Measurements from ENCODE around the gene FOXB2. TPM values are rescaled to one million over a fixed set of nuclear protein-coding genes. Genes with fewer than 3 reads are reported as not detected.

The FOXB2 gene
- total RNA-seq, 1 donor from 2014 or later = not detected

DNA sequence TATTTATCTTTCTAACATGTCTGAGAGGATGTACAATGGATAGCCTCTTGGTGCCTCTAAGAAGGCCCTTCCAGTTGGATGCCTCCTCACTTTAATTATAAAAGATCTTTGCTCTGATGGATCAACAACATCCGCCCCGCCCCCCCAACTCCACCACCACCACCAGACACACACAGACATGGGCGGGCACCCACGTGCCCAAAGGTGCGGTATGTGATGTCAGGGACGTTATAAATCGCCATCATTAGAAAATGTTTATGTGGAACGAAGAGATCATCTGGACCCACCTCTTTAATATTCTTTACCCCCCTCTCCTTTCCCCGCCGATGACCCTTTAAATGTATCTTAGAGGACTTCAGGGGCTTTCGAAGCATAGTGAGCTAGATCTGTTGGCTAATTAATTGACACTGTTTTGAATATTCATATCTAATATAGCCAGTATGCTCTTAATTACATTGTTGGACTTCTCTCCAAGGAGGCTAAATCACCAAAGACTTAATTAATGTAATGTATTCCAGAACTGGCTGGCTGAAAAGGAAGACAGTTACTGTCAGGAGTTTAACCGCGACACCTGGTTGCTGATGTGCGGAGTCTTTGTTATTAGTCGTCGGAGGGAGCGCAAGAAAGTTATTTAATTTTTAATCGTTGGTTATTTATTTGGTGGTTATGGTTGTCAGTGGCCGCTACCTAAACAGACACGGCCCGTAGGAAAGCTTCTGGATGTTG lies 6.1 kb upstream of the FOXB2 start:
- no peaks in the 10 kb centered on the region for H3K36me3 ChIP-seq
- H3K27ac ChIP-seq = no peak overlapping the region
- H3K4me3 ChIP-seq = no peak overlapping the region
- H3K9me3 ChIP-seq = no peaks in the 10 kb centered on the region
- no peak for ATAC-seq
- H3K4me1 ChIP-seq = peaks cover 22% of the 10 kb centered on the region
- peaks cover 97% of the 10 kb centered on the region for H3K27me3 ChIP-seq (ENCODE audit: low read depth)
- no peak for DNase-seq
- intact Hi-C loops (cut with DNase I) = no loop called here
- TF ChIP-seq CTCF (IDR thresholded peaks at IDR 0.05) = no peak

- no peak for ATAC-seq
- no peak for DNase-seq
- Histone ChIP-seq H3K4me1 (peaks cover 27% of the 10 kb centered on the region), H3K36me3 (no peaks in the 10 kb centered on the region), H3K9me3 (no peaks in the 10 kb centered on the region), H3K27ac (no peak overlapping the region), H3K4me3 (no peak overlapping the region), H3K27me3 (ENCODE audit: low read depth) (peaks cover 97% of the 10 kb centered on the region)
- intact Hi-C loops (cut with DNase I) = no loop called here
- no peak for TF ChIP-seq CTCF (IDR thresholded peaks at IDR 0.05)
Measured at GRCh38 chr9:77013932-77014596, 5.4 kb upstream of the FOXB2 start.

DNA sequence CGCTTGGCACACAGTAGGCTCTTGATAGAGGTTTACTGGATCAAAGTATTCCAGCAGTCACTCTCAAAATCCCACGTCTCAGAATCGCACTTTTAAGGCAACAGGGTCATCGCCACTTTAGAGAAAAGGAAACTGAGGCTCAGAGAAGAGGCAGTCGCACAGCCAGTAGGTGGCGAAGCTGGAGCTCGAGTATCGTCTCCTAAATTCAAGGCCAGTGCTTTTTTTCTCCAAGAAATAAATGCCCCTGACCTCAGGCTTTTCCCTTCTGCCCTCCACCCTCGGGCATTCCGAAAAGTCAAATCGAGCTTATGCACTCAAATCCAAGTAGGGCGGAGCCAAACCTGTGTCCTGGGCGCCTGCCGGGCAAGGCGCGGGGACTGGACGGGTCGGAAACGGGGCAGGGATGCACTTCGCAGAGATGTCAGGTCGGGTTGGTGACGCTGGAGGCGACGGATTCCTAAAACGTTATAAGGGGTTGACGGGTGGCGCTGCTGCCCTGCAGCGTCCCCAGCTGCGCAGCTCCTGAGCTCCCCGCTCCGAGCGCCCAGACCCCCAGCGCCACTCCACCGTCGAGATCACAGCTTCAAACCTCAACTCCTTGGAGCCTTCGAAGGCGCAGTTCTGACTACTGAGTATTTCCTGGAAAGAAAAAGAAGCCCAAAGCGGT lies 4.7 kb upstream of the FOXB2 start:
- intact Hi-C loops (cut with DNase I) = no loop called here
- TF ChIP-seq CTCF (IDR thresholded peaks at IDR 0.05) = no peak
- Histone ChIP-seq H3K27me3 (ENCODE audit: low read depth) (peaks cover 98% of the 10 kb centered on the region), H3K9me3 (no peaks in the 10 kb centered on the region), H3K36me3 (no peaks in the 10 kb centered on the region), H3K4me3 (no peak overlapping the region), H3K4me1 (peaks cover 27% of the 10 kb centered on the region), H3K27ac (no peak overlapping the region)
- DNase-seq (no peak), ATAC-seq (no peak)

GRCh38 chr9:77015327-77016048 lies 4.0 kb upstream of the FOXB2 start:
- no peaks in the 10 kb centered on the region for H3K36me3 ChIP-seq
- H3K9me3 ChIP-seq = no peaks in the 10 kb centered on the region
- peaks cover 96% of the 10 kb centered on the region for H3K27me3 ChIP-seq (ENCODE audit: low read depth)
- H3K4me3 ChIP-seq = no peak overlapping the region
- H3K4me1 ChIP-seq = peaks cover 29% of the 10 kb centered on the region
- intact Hi-C loops (cut with DNase I) = no loop called here
- no peak overlapping the region for H3K27ac ChIP-seq
- DNase-seq = no peak
- no peak for TF ChIP-seq CTCF (IDR thresholded peaks at IDR 0.05)
- no peak for ATAC-seq

GRCh38 chr9:77016121-77016525 lies 3.3 kb upstream of the FOXB2 start:
- no peak for TF ChIP-seq CTCF (IDR thresholded peaks at IDR 0.05)
- intact Hi-C loops (cut with DNase I) = no loop called here
- peaks cover 96% of the 10 kb centered on the region for H3K27me3 ChIP-seq (ENCODE audit: low read depth)
- H3K4me3 ChIP-seq = no peak overlapping the region
- no peak for ATAC-seq
- no peak for DNase-seq
- H3K9me3 ChIP-seq = no peaks in the 10 kb centered on the region
- H3K4me1 ChIP-seq = peaks cover 34% of the 10 kb centered on the region
- H3K36me3 ChIP-seq = no peaks in the 10 kb centered on the region
- no peak overlapping the region for H3K27ac ChIP-seq

Measured in lower lobe of right lung (tissue), 2 donors.